Esophagus (tissue), 2 donors: Measurements from ENCODE around the gene LSM14A. TPM values are rescaled to one million over a fixed set of nuclear protein-coding genes. Genes with fewer than 3 reads are reported as not detected.
A peak's percentile ranks its signal among the peaks of the same experiment; 100 is the strongest.

Experiments
- H3K27ac ChIP-seq, 2 donors: one replicate each; pipeline ENCODE4 v1.5.1; 2013; ENCODE audit warnings: low read depth in 2 of 2, mild to moderate bottlenecking in 2 of 2, inconsistent platforms in 1 of 2, low read length in 1 of 2, moderate library complexity in 1 of 2
- H3K27me3 ChIP-seq, 2 donors: one replicate each; pipeline ENCODE4 v1.6.1; 2013; ENCODE audit warnings: low read length in 2 of 2, control low read depth in 1 of 2, mild to moderate bottlenecking in 1 of 2; ENCODE audit not compliant: insufficient read depth in 2 of 2, control insufficient read depth in 1 of 2
- H3K36me3 ChIP-seq, 2 donors: one replicate each; pipeline ENCODE4 v1.6.1; 2013; ENCODE audit warnings: low read length in 1 of 2; ENCODE audit not compliant: control insufficient read depth in 2 of 2, insufficient read depth in 2 of 2
- H3K4me1 ChIP-seq, 2 donors: one replicate each; pipeline ENCODE4 v1.6.1; 2013; ENCODE audit warnings: low read length in 1 of 2; ENCODE audit not compliant: control insufficient read depth in 2 of 2, insufficient read depth in 2 of 2
- H3K4me3 ChIP-seq, 2 donors: one replicate each; pipeline ENCODE4 v1.5.1; 2013; ENCODE audit warnings: low read length in 2 of 2, mild to moderate bottlenecking in 2 of 2, low read depth in 1 of 2, moderate library complexity in 1 of 2
- H3K9me3 ChIP-seq, 2 donors: one replicate each; pipeline ENCODE4 v1.6.1; 2013; ENCODE audit warnings: mild to moderate bottlenecking in 2 of 2, low read depth in 1 of 2, low read length in 1 of 2, moderate library complexity in 1 of 2; ENCODE audit not compliant: control insufficient read depth in 2 of 2, insufficient read depth in 1 of 2
- WGBS, 2 donors: extraction: QIAGEN DNeasy Blood & Tissue Kit; methylation state at CpG; one replicate each; pipeline ENCODE4 v1.1.7; 2013; 5-methylcytosine and 5-hydroxymethylcytosine counted together
- polyA plus RNA-seq, 2 donors: library from polyadenylated mRNA; stranded (reverse); fragments of 200-250 nt; gene quantifications; one replicate each; pipeline ENCODE4 v1.2.3, GENCODE V29; 2013
- donor health status: healthy with polysubstance abuse.
- donor health status: Bipolar disorder and iron deficiency.

Gene LSM14A
- polyA plus RNA-seq, 2 donors: 31.4 to 57.2 TPM

DNA sequence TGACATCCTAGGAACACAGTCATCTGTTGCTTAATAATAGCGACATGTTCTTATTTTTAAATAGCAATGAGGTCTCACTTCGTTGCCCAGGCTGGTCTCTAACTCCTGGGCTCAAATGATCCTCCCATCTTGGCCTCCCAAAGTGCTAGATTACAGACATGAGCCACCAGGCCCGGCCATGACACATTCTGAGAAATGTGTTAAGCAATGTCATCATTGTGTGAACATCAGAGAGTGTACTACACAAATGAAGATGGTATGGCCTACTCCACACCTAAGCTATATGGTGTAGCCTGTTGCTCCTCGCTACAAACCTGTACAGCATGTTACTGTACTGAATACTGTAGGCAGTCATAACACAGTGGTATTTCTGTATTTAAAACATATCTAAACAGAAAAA is 57.4 kb downstream of the LSM14A start:
- 91 to 93% methylated on average over 4 of the region's 4 CpGs for WGBS, 2 donors
- Histone ChIP-seq H3K4me1 (peaks cover 0 to 5% of the 10 kb centered on the region in 2 donors), H3K27ac (no peak overlapping the region), H3K36me3 (peaks cover 2 to 9% of the 10 kb centered on the region in 2 donors), H3K4me3 (no peak overlapping the region), H3K9me3 (no peaks in the 10 kb centered on the region), H3K27me3 (no peaks in the 10 kb centered on the region)

DNA sequence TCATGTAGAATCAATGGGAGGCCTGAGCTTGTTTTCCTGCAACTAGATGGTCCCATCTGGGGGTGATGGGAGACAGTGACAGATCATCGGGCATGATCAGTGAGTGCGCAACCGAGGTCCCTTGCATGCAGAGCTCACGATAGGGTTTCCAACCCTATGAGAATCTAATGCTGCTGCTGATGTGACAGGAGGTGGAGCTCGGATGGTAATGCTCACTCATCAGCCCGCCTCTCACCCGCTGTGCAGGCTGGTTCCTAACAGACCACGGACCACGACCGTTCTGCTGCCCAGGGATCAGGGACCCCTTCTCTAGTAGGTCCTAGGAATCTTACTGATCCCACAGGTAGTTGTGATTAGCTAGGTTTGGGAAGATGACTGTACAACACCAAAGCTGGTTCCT is 58.5 kb downstream of the LSM14A start:
- Histone ChIP-seq H3K4me3 (no peak overlapping the region), H3K27me3 (no peaks in the 10 kb centered on the region), H3K27ac (no peak overlapping the region), H3K9me3 (no peaks in the 10 kb centered on the region), H3K4me1 (peaks cover 0 to 5% of the 10 kb centered on the region in 2 donors), H3K36me3 (peaks cover 2 to 8% of the 10 kb centered on the region in 2 donors)
- 91 to 92% methylated on average over 10 of the region's 10 CpGs for whole genome bisulfite sequencing, 2 donors

- Histone ChIP-seq H3K4me1 (peaks cover 0 to 5% of the 10 kb centered on the region in 2 donors), H3K27ac (no peak overlapping the region), H3K27me3 (no peaks in the 10 kb centered on the region), H3K36me3 (peaks cover 2 to 8% of the 10 kb centered on the region in 2 donors), H3K9me3 (no peaks in the 10 kb centered on the region), H3K4me3 (no peak overlapping the region)
- 87 to 88% methylated on average over 4 of the region's 4 CpGs for WGBS, 2 donors
Observed at GRCh38 chr19:34231439-34231838, 59.1 kb downstream of the LSM14A start.

GRCh38 chr19:34232566-34233481 is 60.5 kb downstream of the LSM14A start:
- H3K9me3 ChIP-seq: no peaks in the 10 kb centered on the region
- peaks cover 0 to 5% of the 10 kb centered on the region in 2 donors for H3K4me1 ChIP-seq
- H3K4me3 ChIP-seq: no peak overlapping the region
- WGBS, 2 donors: 23 to 32% methylated on average over 11 of the region's 11 CpGs
- H3K27ac ChIP-seq: peak overlapping the region; percentile 69 to 71
- H3K36me3 ChIP-seq: peaks cover 2 to 8% of the 10 kb centered on the region in 2 donors
- no peaks in the 10 kb centered on the region for H3K27me3 ChIP-seq

GRCh38 chr19:34235425-34235940 is 63.2 kb downstream of the LSM14A start:
- 84 to 90% methylated on average over 2 of the region's 2 CpGs for WGBS, 2 donors
- Histone ChIP-seq H3K36me3 (no peaks in the 10 kb centered on the region), H3K27me3 (no peaks in the 10 kb centered on the region), H3K27ac (no peak overlapping the region), H3K4me3 (no peak overlapping the region), H3K4me1 (peaks cover 0 to 5% of the 10 kb centered on the region in 2 donors), H3K9me3 (no peaks in the 10 kb centered on the region)

GRCh38 chr19:34236035-34236987 is 64.0 kb downstream of the LSM14A start:
- no peaks in the 10 kb centered on the region for H3K27me3 ChIP-seq
- H3K4me3 ChIP-seq: no peak overlapping the region
- H3K36me3 ChIP-seq: no peaks in the 10 kb centered on the region
- peak overlapping the region in 1 of 2 donors; percentile 20 for H3K27ac ChIP-seq
- H3K9me3 ChIP-seq: no peaks in the 10 kb centered on the region
- peaks cover 0 to 5% of the 10 kb centered on the region in 2 donors for H3K4me1 ChIP-seq
- 71 to 72% methylated on average over 18 of the region's 18 CpGs for WGBS, 2 donors

DNA sequence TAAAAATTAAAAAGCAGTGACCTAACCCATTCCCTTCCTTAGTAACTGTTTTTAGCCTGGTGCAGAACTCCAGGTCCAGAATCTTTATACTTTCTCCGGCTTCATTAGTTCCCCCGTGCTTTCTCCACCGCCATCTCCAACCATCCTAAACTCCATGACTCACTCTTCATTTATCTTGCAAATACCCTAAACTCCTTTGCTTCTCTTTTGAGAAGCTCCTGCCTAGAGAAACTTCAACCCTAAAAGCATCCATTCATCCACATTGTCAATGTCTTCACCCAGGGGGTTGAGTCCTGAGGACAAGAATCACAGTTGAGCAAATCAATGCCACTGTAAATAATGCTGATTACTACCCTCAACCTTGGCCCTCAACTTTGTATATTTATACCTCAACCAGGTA is 65.0 kb downstream of the LSM14A start:
- H3K4me1 ChIP-seq: peaks cover 0 to 5% of the 10 kb centered on the region in 2 donors
- H3K36me3 ChIP-seq: no peaks in the 10 kb centered on the region
- H3K9me3 ChIP-seq: no peaks in the 10 kb centered on the region
- WGBS, 2 donors: 88 to 95% methylated on average over 3 of the region's 3 CpGs
- no peak overlapping the region for H3K27ac ChIP-seq
- H3K4me3 ChIP-seq: no peak overlapping the region
- H3K27me3 ChIP-seq: no peaks in the 10 kb centered on the region

GRCh38 chr19:34237939-34238338 is 65.6 kb downstream of the LSM14A start:
- no peak overlapping the region for H3K27ac ChIP-seq
- H3K27me3 ChIP-seq: no peaks in the 10 kb centered on the region
- 97 to 98% methylated on average over 4 of the region's 4 CpGs for WGBS, 2 donors
- peaks cover 0 to 2% of the 10 kb centered on the region in 2 donors for H3K4me1 ChIP-seq
- no peaks in the 10 kb centered on the region for H3K9me3 ChIP-seq
- H3K4me3 ChIP-seq: no peak overlapping the region
- no peaks in the 10 kb centered on the region for H3K36me3 ChIP-seq
